Epithelial cell of esophagus (primary cell): ENCODE data around the gene RGL2.

Experiments used
- DNase-seq: peaks from one replicate; pipeline ENCODE4 v3.0.0; 2010; ENCODE audit warnings: low read depth
- H3K4me3 ChIP-seq: 2 replicates; pipeline ENCODE4 v1.5.1; 2011; ENCODE audit warnings: mild to moderate bottlenecking, low read length, control low read depth
- CTCF ChIP-seq: IDR thresholded peaks from 2 replicates; pipeline ENCODE4 v1.5.1; 2011; ENCODE audit warnings: low read depth, mild to moderate bottlenecking, low read length, control low read depth, inconsistent platforms; ENCODE audit not compliant: insufficient read depth; ENCODE audit errors: missing control alignments

Gene RGL2

GRCh38 chr6:33280539-33280938 is 18.2 kb downstream of the RGL2 start:
- no peak overlapping the region for H3K4me3 ChIP-seq
- TF ChIP-seq CTCF = no peak

DNA sequence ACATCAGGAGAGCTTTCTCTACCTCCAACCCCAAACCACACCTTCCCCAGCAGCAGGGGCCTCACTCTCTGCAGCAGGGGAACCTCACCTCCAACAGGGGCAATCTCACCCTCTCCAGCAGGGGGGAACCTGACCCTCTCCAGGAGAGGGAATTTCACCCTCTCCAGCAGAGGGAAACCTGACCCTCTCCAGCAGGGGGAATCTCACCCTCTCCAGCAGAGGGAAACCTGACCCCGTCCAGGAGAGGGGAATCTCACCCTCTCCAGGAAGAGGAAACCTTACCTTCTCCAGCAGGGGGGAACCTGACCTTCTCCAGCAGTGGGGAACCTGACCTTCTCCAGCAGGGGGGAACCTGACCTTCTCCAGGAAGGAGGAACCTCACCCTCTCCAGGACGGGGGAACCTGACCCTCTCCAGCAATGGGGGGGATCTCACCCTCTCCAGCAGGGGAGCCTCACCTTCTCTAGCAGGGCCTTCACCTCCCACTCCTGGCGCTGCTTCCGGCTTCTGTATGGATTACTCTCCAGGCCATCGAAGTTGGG is 18.7 kb downstream of the RGL2 start:
- H3K4me3 ChIP-seq = no peak overlapping the region
- TF ChIP-seq CTCF = peak; percentile 66
- peak; percentile 77 for DNase-seq

More at GRCh38 chr6:33280539-33280938, 18.2 kb downstream of the RGL2 start:
- DNase-seq = no peak

GRCh38 chr6:33279257-33279695 is 19.5 kb downstream of the RGL2 start:
- H3K4me3 ChIP-seq = no peak overlapping the region
- DNase-seq = no peak
- TF ChIP-seq CTCF = no peak

DNA sequence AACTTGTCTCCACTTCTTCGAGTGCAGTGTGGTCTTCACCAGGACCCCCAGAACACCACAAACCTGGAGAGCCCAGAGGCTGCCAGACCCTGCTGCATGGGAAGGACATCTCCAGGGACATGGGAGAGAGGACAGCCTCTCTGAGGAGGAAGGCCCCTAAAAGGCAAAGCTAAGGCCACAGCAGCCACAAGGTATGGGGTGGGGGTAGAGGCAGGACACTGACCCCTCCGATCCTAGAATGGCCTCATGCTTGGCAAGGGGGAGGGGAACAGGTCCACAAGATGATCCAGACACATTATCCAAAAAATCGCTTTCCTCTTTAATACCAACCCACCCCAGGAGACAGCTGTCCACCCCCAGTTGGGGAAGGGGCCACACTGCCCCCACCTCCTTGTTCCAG is 19.9 kb downstream of the RGL2 start:
- no peak for DNase-seq
- no peak overlapping the region for H3K4me3 ChIP-seq
- TF ChIP-seq CTCF = no peak

DNA sequence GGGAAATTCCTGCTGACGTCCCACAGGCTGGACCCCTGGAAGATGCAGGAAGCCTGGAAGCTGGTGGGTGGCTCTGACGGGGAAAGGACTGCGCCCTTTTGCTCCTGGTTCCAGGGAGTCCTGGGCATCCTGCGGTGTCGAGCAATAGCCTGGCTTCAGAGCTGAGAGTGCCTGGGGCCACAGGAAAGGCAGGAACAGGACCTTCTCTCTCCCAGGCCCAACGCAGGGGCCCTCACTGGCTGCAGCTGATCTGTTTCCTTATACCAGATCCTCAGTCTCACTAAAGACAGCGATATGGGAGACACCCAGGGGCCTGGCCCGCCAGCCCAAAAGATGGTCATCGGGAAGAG is 20.4 kb downstream of the RGL2 start:
- no peak for TF ChIP-seq CTCF
- no peak overlapping the region for H3K4me3 ChIP-seq
- DNase-seq = no peak

DNA sequence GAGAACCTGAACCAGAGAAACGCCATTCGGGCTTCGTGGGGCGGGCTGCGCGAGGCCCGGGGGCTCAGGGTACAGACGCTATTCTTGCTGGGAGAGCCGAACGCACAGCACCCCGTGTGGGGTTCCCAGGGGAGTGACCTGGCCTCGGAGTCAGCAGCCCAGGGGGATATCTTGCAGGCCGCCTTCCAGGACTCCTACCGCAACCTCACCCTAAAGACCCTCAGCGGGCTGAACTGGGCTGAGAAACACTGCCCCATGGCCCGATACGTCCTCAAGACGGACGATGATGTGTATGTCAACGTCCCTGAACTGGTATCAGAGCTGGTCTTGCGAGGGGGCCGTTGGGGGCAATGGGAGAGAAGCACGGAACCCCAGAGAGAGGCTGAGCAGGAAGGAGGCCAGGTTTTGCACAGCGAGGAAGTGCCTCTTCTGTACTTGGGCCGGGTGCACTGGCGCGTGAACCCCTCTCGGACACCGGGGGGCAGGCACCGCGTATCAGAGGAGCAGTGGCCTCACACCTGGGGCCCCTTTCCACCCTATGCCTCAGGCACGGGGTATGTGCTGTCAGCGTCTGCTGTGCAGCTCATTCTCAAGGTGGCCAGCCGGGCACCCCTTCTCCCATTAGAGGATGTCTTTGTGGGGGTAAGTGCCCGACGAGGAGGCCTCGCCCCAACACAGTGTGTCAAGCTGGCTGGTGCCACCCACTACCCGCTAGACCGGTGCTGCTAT is 20.9 kb downstream of the RGL2 start:
- H3K4me3 ChIP-seq = peak overlapping the region; percentile 68
- no peak for TF ChIP-seq CTCF
- DNase-seq = no peak

DNA sequence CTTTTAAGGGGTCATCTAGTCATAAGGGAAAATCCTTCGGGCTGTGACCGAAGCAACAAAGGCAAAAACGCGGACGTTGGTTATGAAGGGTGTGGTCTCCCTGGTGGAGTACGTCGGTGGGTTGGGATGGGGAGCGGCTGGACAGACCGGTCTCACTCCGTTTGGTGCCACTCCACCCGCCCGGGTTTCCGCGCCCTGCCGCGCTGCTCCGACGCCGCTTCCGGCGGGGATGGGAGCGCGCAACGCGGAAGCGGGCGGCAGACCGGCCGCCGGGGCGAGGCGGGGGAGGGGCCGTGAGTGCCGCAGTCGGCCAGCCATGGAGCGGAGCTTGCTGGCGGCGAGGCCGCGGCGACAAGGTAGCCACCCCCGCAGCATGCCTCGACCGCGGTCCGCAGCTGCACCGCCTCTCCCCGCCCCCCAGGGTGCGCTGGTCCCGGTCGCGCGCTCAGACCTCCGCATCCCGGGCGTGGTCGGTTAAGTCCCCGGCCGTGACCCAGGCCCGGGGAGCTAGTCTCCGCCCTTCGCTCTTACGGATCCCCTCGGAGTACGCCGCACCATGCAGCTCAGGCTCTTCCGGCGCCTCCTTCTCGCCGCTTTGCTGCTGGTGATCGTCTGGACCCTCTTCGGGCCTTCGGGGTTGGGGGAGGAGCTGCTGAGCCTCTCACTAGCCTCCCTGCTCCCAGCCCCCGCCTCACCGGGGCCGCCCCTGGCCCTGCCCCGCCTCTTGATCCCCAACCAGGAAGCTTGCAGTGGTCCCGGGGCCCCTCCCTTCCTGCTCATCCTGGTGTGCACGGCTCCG is 21.7 kb downstream of the RGL2 start, which contains the start of gene B3GALT4:
Gene B3GALT4, plus strand, starts transcription at position 260 of the 799 bp plus-strand sequence. Its CDS starts 297 bp downstream, at position 557.
- peak within 1 kb of the TSS; percentile 68 for H3K4me3 ChIP-seq
- peak; percentile 95 for DNase-seq
- TF ChIP-seq CTCF = peak; percentile 29
